B cell (primary cell): ENCODE data around the gene DLD. TPM values are rescaled to one million over a fixed set of nuclear protein-coding genes. Genes with fewer than 3 reads are reported as not detected.

Source experiments
- ATAC-seq: fragments of 200-7000 bp; cut with Tn5 transposase; one replicate; pipeline ENCODE4 v1.10.0; 2021; ENCODE audit warnings: low read depth, mild to moderate bottlenecking, moderate number of reproducible peaks, moderate library complexity
- CTCF ChIA-PET: fragments of 350-600 bp; sonication (Branson Sonifier 250); formaldehyde crosslinking; loops from one replicate; lab custom pipeline; 2021; ENCODE audit warnings: antibody characterized with exemption, inconsistent platforms; lab: Charles Lee
- POLR2A ChIA-PET: fragments of 350-600 bp; sonication (Branson Sonifier 250); formaldehyde crosslinking; loops from one replicate; lab custom pipeline; 2021; ENCODE audit warnings: antibody characterized with exemption; lab: Charles Lee
- DNase-seq: peaks from one replicate; pipeline ENCODE4 v3.0.0; 2013
- H2AFZ ChIP-seq: 2 replicates; pipeline ENCODE4 v1.6.1; 2012; ENCODE audit warnings: mild to moderate bottlenecking, low read depth, low read length; ENCODE audit not compliant: insufficient read depth, poor library complexity, severe bottlenecking
- H3K27ac ChIP-seq, 2 donors: 1 replicate in 1 of 2; 2 replicates in 1 of 2; pipeline ENCODE4 v1.5.1; 2012 to 2013; ENCODE audit warnings: low read length in 2 of 2, mild to moderate bottlenecking in 2 of 2, moderate library complexity in 1 of 2
- H3K27me3 ChIP-seq, 4 experiments: fragments of 200-600 bp in 1 of 4; sonication (generic) in 1 of 4; replicated peaks in 1 of 4; 1 replicate in 2 of 4; 2 replicates in 2 of 4; pipeline versions ENCODE4 v1.6.1 to v1.7.0; 2013 to 2016; ENCODE audit warnings: low read length in 3 of 4, mild to moderate bottlenecking in 2 of 4, mixed read lengths in 1 of 4, moderate library complexity in 1 of 4; ENCODE audit not compliant: insufficient read depth in 4 of 4, control insufficient read depth in 3 of 4; ENCODE audit errors: control extremely low read depth in 1 of 4
- H3K36me3 ChIP-seq, 2 experiments: replicated peaks in 1 of 2; 1 replicate in 1 of 2; 2 replicates in 1 of 2; pipeline versions ENCODE4 v1.6.1 to v1.7.1; 2013; ENCODE audit warnings: low read length in 1 of 2; ENCODE audit not compliant: insufficient read depth in 2 of 2, control insufficient read depth in 1 of 2; ENCODE audit errors: control extremely low read depth in 1 of 2, extremely low read depth in 1 of 2
- H3K4me1 ChIP-seq, 2 donors: fragments of 200-600 bp in 1 of 2; sonication (generic) in 1 of 2; 1 replicate in 1 of 2; 2 replicates in 1 of 2; pipeline versions ENCODE4 v1.5.1 to v1.6.1; 2013 to 2017; ENCODE audit warnings: low read length in 2 of 2; ENCODE audit not compliant: control insufficient read depth in 2 of 2, insufficient read depth in 2 of 2
- H3K4me2 ChIP-seq: replicated peaks from 2 replicates; pipeline ENCODE3; 2012; ENCODE audit warnings: mild to moderate bottlenecking, low read depth, low read length; ENCODE audit not compliant: poor library complexity, severe bottlenecking
- H3K4me3 ChIP-seq, 5 experiments: fragments of 200-600 bp in 1 of 5; sonication (generic) in 1 of 5; 1 replicate in 3 of 5; 2 replicates in 2 of 5; pipeline versions ENCODE4 v1.5.1 to v1.7.0; 2011 to 2016; ENCODE audit warnings: low read length in 4 of 5, mild to moderate bottlenecking in 4 of 5, low read depth in 2 of 5, control low read depth in 1 of 5, moderate library complexity in 1 of 5; ENCODE audit not compliant: insufficient read depth in 1 of 5; ENCODE audit errors: control extremely low read depth in 1 of 5, extremely low read depth in 1 of 5
- H3K79me2 ChIP-seq: fragments of 200-600 bp; sonication (generic); one replicate; pipeline ENCODE4 v1.6.0; 2016; ENCODE audit warnings: low read length; ENCODE audit not compliant: control insufficient read depth, insufficient read depth
- H3K9ac ChIP-seq: fragments of 200-600 bp; sonication (generic); 2 replicates; pipeline ENCODE4 v1.6.1; 2017; ENCODE audit warnings: mild to moderate bottlenecking, low read length, moderate library complexity
- H3K9me3 ChIP-seq, 3 donors: one replicate each; pipeline versions ENCODE4 v1.6.1 to v1.7.1; 2013; ENCODE audit warnings: low read length in 2 of 3; ENCODE audit not compliant: control insufficient read depth in 2 of 3, insufficient read depth in 1 of 3; ENCODE audit errors: control extremely low read depth in 1 of 3
- H4K20me1 ChIP-seq: 2 replicates; pipeline ENCODE4 v1.6.0; 2012; ENCODE audit warnings: mild to moderate bottlenecking, low read length; ENCODE audit not compliant: insufficient read depth, control insufficient read depth, poor library complexity, severe bottlenecking
- H3K27ac Mint-ChIP-seq: one replicate; pipeline ENCODE4 v1.8.0; 2021; ENCODE audit warnings: mixed read lengths
- H3K27me3 Mint-ChIP-seq: one replicate; pipeline ENCODE4 v1.8.0; 2021; ENCODE audit warnings: mixed read lengths
- H3K4me1 Mint-ChIP-seq: one replicate; pipeline ENCODE4 v1.8.0; 2021; ENCODE audit warnings: mixed read lengths
- H3K4me3 Mint-ChIP-seq: one replicate; pipeline ENCODE4 v1.8.0; 2021; ENCODE audit warnings: mixed read lengths
- H3K9me3 Mint-ChIP-seq: one replicate; pipeline ENCODE4 v1.8.0; 2022; ENCODE audit warnings: mixed read lengths; ENCODE audit not compliant: insufficient read depth
- EZH2 ChIP-seq: IDR thresholded peaks from 2 replicates; pipeline ENCODE4 v1.6.1; 2012; ENCODE audit warnings: borderline replicate concordance, low read depth, mild to moderate bottlenecking, moderate library complexity, low read length; ENCODE audit not compliant: insufficient read depth, poor library complexity, severe bottlenecking
- WGBS: methylation state at CpG from one replicate; pipeline ENCODE4 v1.1.5; 2013; ENCODE audit warnings: missing lambda C conversion rate; ENCODE audit not compliant: insufficient coverage; 5-methylcytosine and 5-hydroxymethylcytosine counted together
- intact Hi-C: fragments of 100-400 bp; cut with micrococcal nuclease; formaldehyde crosslinking; loops from one replicate; pipeline ENCODE4 v1.10.0; 2022
- polyA plus RNA-seq: library from polyadenylated mRNA; depleted of rRNA; stranded (reverse); fragments of >200 nt; gene quantifications from 2 replicates; pipeline ENCODE4 v1.2.3, GENCODE V29; 2012
- total RNA-seq, 2 donors: library from RNA; stranded (reverse); fragments of 120-200 nt in 1 of 2; gene quantifications; 1 replicate in 1 of 2; 2 replicates in 1 of 2; pipeline versions ENCODE4 v1.2.3 to v1.2.4, GENCODE V29; 2013 to 2022
- TF ChIP-seq, protein P1 (sequence below): fragments of 200-600 bp; IDR thresholded peaks from one replicate; pipeline ENCODE4 v1.8.0; 2022; ENCODE audit warnings: antibody characterized with exemption, mild to moderate bottlenecking

Gene DLD
- total and polyA plus RNA-seq, 2 donors (not counting 1 experiment from before 2014, with no cell fraction given): 26.7 to 47.9 TPM

DNA sequence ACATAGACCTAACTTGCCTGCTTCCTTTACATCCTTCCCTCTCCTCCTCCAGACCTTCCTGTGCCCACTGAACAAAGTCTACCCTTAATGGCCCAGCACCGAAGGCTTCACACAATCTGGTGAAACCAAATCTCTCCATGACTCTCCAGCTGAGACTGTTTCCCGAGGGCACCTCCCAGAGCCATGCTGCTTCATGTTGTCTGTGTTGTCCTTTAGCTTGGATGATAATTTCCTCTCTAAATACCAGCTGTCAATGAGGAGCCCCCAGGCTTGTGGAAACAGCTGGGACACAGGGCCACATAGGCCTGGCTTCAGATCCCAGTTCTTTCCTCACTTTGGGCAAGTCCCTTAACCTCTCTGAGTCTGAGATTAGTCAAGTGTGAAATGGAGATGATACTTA, 54.3 kb downstream of the DLD start:
- CTCF ChIA-PET: no interaction called here
- no peaks in the 10 kb centered on the region for H4K20me1 ChIP-seq
- no peaks in the 10 kb centered on the region for H3K9me3 ChIP-seq
- H3K9ac ChIP-seq: no peak overlapping the region
- H3K27ac ChIP-seq: no peak overlapping the region
- H3K4me3 Mint-ChIP-seq: no peak overlapping the region
- intact Hi-C loops: no loop called here
- H3K27me3 ChIP-seq: no peaks in the 10 kb centered on the region
- DNase-seq (no peak), ATAC-seq (no peak)
- 100% methylated on average over 1 of the region's 2 CpGs for WGBS
- H3K36me3 ChIP-seq: no peaks in the 10 kb centered on the region
- H3K4me3 ChIP-seq: no peak overlapping the region
- POLR2A ChIA-PET: no interaction called here
- H3K9me3 Mint-ChIP-seq: no peaks in the 10 kb centered on the region
- no peak overlapping the region for H3K4me2 ChIP-seq
- no peaks in the 10 kb centered on the region for H3K4me1 Mint-ChIP-seq
- no peaks in the 10 kb centered on the region for H3K4me1 ChIP-seq
- TF ChIP-seq, protein P1, sequence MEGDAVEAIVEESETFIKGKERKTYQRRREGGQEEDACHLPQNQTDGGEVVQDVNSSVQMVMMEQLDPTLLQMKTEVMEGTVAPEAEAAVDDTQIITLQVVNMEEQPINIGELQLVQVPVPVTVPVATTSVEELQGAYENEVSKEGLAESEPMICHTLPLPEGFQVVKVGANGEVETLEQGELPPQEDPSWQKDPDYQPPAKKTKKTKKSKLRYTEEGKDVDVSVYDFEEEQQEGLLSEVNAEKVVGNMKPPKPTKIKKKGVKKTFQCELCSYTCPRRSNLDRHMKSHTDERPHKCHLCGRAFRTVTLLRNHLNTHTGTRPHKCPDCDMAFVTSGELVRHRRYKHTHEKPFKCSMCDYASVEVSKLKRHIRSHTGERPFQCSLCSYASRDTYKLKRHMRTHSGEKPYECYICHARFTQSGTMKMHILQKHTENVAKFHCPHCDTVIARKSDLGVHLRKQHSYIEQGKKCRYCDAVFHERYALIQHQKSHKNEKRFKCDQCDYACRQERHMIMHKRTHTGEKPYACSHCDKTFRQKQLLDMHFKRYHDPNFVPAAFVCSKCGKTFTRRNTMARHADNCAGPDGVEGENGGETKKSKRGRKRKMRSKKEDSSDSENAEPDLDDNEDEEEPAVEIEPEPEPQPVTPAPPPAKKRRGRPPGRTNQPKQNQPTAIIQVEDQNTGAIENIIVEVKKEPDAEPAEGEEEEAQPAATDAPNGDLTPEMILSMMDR: no peak
- no peak for TF ChIP-seq EZH2
- no peak overlapping the region for H3K27ac Mint-ChIP-seq
- no peak overlapping the region for H2AFZ ChIP-seq
- peaks cover 5% of the 10 kb centered on the region for H3K27me3 Mint-ChIP-seq
- H3K79me2 ChIP-seq: no peaks in the 10 kb centered on the region

GRCh38 chr7:107946451-107946850, 55.5 kb downstream of the DLD start:
- no peak for DNase-seq
- H2AFZ ChIP-seq: no peak overlapping the region
- intact Hi-C loops: no loop called here
- no peak overlapping the region for H3K9ac ChIP-seq
- ATAC-seq: no peak
- H3K9me3 Mint-ChIP-seq: no peaks in the 10 kb centered on the region
- H3K27me3 Mint-ChIP-seq: peaks cover 5% of the 10 kb centered on the region
- no peak overlapping the region for H3K27ac ChIP-seq
- no peak overlapping the region for H3K4me3 Mint-ChIP-seq
- H3K4me2 ChIP-seq: no peak overlapping the region
- ChIA-PET CTCF (no interaction called here), POLR2A (no interaction called here)
- H3K4me3 ChIP-seq: no peak overlapping the region
- no peaks in the 10 kb centered on the region for H3K4me1 ChIP-seq
- H3K27me3 ChIP-seq: no peaks in the 10 kb centered on the region
- H3K79me2 ChIP-seq: no peaks in the 10 kb centered on the region
- WGBS: no CpG with 5 or more reads among the region's 2 CpGs
- no peak for TF ChIP-seq EZH2
- TF ChIP-seq, protein P1: no peak
- no peaks in the 10 kb centered on the region for H3K36me3 ChIP-seq
- H3K9me3 ChIP-seq: no peaks in the 10 kb centered on the region
- no peaks in the 10 kb centered on the region for H4K20me1 ChIP-seq
- H3K4me1 Mint-ChIP-seq: no peaks in the 10 kb centered on the region
- no peak overlapping the region for H3K27ac Mint-ChIP-seq
